SJCRH30 (cell line): ENCODE measurements around the gene PTPN11. TPM values are rescaled to one million over a fixed set of nuclear protein-coding genes. Genes with fewer than 3 reads are reported as not detected.
"Not testable (repeated sequence)": the region's sequence is repeated elsewhere in the genome, so short reads cannot be mapped to it uniquely, and the experiment has no call there.

Experiments used
- DNase-seq, 2 experiments: peaks; one replicate each; pipeline ENCODE4 v3.0.0-alpha.2; 2015 to 2020
- H3K27ac ChIP-seq: fragments of 250-450 bp; sonication (Bioruptor Pico); 2 replicates; pipeline ENCODE4 v1.5.1; 2020; ENCODE audit warnings: mild to moderate bottlenecking, moderate library complexity
- H3K27me3 ChIP-seq: fragments of 250-450 bp; sonication (Bioruptor Pico); 2 replicates; pipeline ENCODE4 v1.5.1; 2020; ENCODE audit warnings: mild to moderate bottlenecking, moderate library complexity
- H3K36me3 ChIP-seq: fragments of 250-450 bp; sonication (Bioruptor Pico); 2 replicates; pipeline ENCODE4 v1.5.1; 2020; ENCODE audit warnings: mild to moderate bottlenecking, moderate library complexity
- H3K4me1 ChIP-seq: fragments of 250-450 bp; sonication (Bioruptor Pico); 2 replicates; pipeline ENCODE4 v1.5.1; 2020; ENCODE audit warnings: mild to moderate bottlenecking, moderate library complexity
- H3K4me3 ChIP-seq: fragments of 250-450 bp; sonication (Bioruptor Pico); 2 replicates; pipeline ENCODE4 v1.5.1; 2020; ENCODE audit warnings: mild to moderate bottlenecking, moderate library complexity
- H3K9me3 ChIP-seq: fragments of 250-450 bp; sonication (Bioruptor Pico); replicated peaks from 2 replicates; pipeline ENCODE4 v1.5.1; 2020; ENCODE audit warnings: mild to moderate bottlenecking, moderate library complexity
- total RNA-seq: library from RNA; depleted of rRNA; stranded (reverse); fragments of >200 nt; shearing (Covaris generic); gene quantifications from 2 replicates; pipeline ENCODE4 v1.2.3, GENCODE V29; 2014; rRNA removed

Gene PTPN11
- total RNA-seq, result 85.1 and 90.6 TPM in 2 replicates

GRCh38 chr12:112418608-112419296, at the start of gene PTPN11:
PTPN11 (plus strand) TSS chr12:112418947; CDS start chr12:112419112, 165 bp downstream.
- DNase-seq, result peak; percentile 85 to 87
- Histone ChIP-seq H3K9me3 (no peaks in the 10 kb centered on the region), H3K27me3 (no peaks in the 10 kb centered on the region), H3K4me1 (no peaks in the 10 kb centered on the region), H3K27ac (peak within 1 kb of the TSS; percentile 92), H3K36me3 (no peaks in the 10 kb centered on the region), H3K4me3 (peak within 1 kb of the TSS; percentile 98)

DNA sequence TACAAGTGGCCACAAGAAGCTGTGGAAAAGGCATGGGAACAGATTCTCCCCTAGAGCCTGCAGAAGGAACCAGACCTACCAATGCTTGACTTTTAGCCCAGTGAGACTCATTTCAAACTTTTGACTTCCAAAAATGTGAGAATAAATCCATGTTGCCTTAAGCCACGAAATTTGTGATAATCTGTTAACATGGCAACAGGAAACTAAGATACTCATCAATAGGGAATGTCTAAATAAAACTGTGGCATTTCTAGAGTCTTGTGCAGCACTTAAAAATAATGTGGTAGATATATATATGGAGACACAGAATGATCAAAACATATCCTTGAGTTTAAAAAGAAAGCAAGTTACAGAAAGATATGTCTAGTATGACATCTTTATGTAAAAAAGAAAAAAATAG, 48.5 kb upstream of the PTPN11 start:
- Histone ChIP-seq H3K4me1 (no peaks in the 10 kb centered on the region), H3K27me3 (no peaks in the 10 kb centered on the region), H3K9me3 (peaks cover 2% of the 10 kb centered on the region; the same call in 1 of the 2 replicates), H3K36me3 (no peaks in the 10 kb centered on the region), H3K27ac (no peak overlapping the region), H3K4me3 (no peak overlapping the region)
- no peak for DNase-seq

- DNase-seq, result no peak
- H3K27me3 ChIP-seq, result no peaks in the 10 kb centered on the region
- H3K36me3 ChIP-seq, result no peaks in the 10 kb centered on the region
- H3K4me1 ChIP-seq, result no peaks in the 10 kb centered on the region
- no peak overlapping the region for H3K27ac ChIP-seq
- no peak overlapping the region for H3K4me3 ChIP-seq
- H3K9me3 ChIP-seq, result peaks cover 4% of the 10 kb centered on the region; the same call in 1 of the 2 replicates
Observed at GRCh38 chr12:112370868-112371510, 47.8 kb upstream of the PTPN11 start.

- H3K27me3 ChIP-seq, result no peaks in the 10 kb centered on the region
- H3K36me3 ChIP-seq, result no peaks in the 10 kb centered on the region
- H3K9me3 ChIP-seq, result peaks cover 4% of the 10 kb centered on the region; the same call in 1 of the 2 replicates
- no peak overlapping the region for H3K27ac ChIP-seq
- no peak overlapping the region for H3K4me3 ChIP-seq
- H3K4me1 ChIP-seq, result no peaks in the 10 kb centered on the region
- no peak for DNase-seq
Observed at GRCh38 chr12:112374166-112374740, 44.5 kb upstream of the PTPN11 start.

DNA sequence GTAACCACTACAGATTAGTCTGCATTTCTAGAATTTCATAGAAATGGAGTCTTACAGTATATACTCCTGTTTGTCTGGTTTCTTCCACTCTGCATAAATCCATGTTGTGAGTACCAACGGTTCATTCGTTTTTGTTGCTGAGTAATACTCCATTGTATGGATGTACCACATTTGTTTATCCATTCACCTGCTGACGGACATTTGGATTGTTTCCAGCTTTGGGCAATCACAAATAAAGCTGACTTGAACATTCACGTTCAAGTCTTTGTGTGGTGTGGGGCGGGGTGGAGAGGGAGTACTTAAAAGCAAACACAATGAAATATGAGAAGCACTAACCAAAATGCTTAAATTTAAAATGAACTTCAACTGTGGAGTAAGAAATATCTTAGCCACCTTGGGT, 43.6 kb upstream of the PTPN11 start:
- no peaks in the 10 kb centered on the region for H3K27me3 ChIP-seq
- H3K27ac ChIP-seq, result no peak overlapping the region
- H3K4me3 ChIP-seq, result no peak overlapping the region
- no peaks in the 10 kb centered on the region for H3K4me1 ChIP-seq
- DNase-seq, result no peak
- no peaks in the 10 kb centered on the region for H3K36me3 ChIP-seq
- H3K9me3 ChIP-seq, result peaks cover 4% of the 10 kb centered on the region; the same call in 1 of the 2 replicates

GRCh38 chr12:112380663-112381405, 37.9 kb upstream of the PTPN11 start:
- Histone ChIP-seq H3K36me3 (no peaks in the 10 kb centered on the region), H3K27ac (no peak overlapping the region), H3K9me3 (no peaks in the 10 kb centered on the region), H3K4me1 (no peaks in the 10 kb centered on the region), H3K4me3 (peak overlapping the region; percentile 76), H3K27me3 (no peaks in the 10 kb centered on the region)
- peak in 1 of 2 experiments; percentile 22 for DNase-seq

GRCh38 chr12:112381406-112381882, 37.3 kb upstream of the PTPN11 start:
- Histone ChIP-seq H3K27ac (no peak overlapping the region), H3K4me1 (0 out of 2 replicates have a peak, but pooled peaks cover under 1% of the 10 kb centered on the region), H3K27me3 (no peaks in the 10 kb centered on the region), H3K4me3 (peak overlapping the region; percentile 76), H3K9me3 (no peaks in the 10 kb centered on the region), H3K36me3 (no peaks in the 10 kb centered on the region)
- DNase-seq, result peak; percentile 46 to 55

- peak within 1 kb of the TSS; percentile 76 for H3K4me3 ChIP-seq
- H3K9me3 ChIP-seq, result no peaks in the 10 kb centered on the region
- no peaks in the 10 kb centered on the region for H3K36me3 ChIP-seq
- no peak within 1 kb of the TSS; the same call in 1 of the 2 replicates for H3K27ac ChIP-seq
- H3K4me1 ChIP-seq, result peaks cover 6% of the 10 kb centered on the region; the same call in 1 of the 2 replicates
- DNase-seq, result peak; percentile 90 to 93
- H3K27me3 ChIP-seq, result no peaks in the 10 kb centered on the region
Observed at GRCh38 chr12:112381883-112382796, 36.6 kb upstream of the PTPN11 start, which contains the start of gene HECTD4. HECTD4 (minus strand) TSS chr12:112382431; CDS start chr12:112382128, 303 bp downstream.

DNA sequence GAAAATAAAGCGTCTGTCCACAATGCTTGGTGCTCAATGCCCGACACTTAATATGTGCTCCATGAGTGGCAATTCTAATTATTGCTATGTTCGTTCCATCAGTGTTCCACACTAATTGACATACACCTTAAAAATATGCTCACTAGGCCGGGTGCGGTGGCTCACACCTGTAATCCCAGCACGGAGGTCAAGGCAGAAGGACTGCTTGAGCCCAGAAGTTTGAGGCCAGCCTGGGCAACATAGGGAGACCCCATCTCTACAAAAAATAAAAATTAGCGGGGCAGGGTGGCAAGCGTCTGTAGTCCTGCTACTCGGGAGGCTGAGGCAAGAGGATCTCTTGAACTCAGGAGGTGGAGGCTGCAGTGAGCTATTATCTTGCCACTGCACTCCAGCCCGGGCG, 35.9 kb upstream of the PTPN11 start:
- no peak for DNase-seq
- H3K4me3 ChIP-seq, result peak overlapping the region; percentile 76
- no peak overlapping the region for H3K27ac ChIP-seq
- H3K9me3 ChIP-seq, result no peaks in the 10 kb centered on the region
- no peaks in the 10 kb centered on the region for H3K36me3 ChIP-seq
- H3K27me3 ChIP-seq, result no peaks in the 10 kb centered on the region
- peaks cover 8% of the 10 kb centered on the region; the same call in 1 of the 2 replicates for H3K4me1 ChIP-seq

- no peaks in the 10 kb centered on the region for H3K27me3 ChIP-seq
- H3K4me1 ChIP-seq, result peaks cover 8% of the 10 kb centered on the region; the same call in 1 of the 2 replicates
- peak; percentile 21 to 40 for DNase-seq
- no peak overlapping the region for H3K27ac ChIP-seq
- H3K36me3 ChIP-seq, result no peaks in the 10 kb centered on the region
- H3K9me3 ChIP-seq, result no peaks in the 10 kb centered on the region
- no peak overlapping the region for H3K4me3 ChIP-seq
Observed at GRCh38 chr12:112386726-112387125, 32.0 kb upstream of the PTPN11 start.

- Histone ChIP-seq H3K27ac (no peak overlapping the region), H3K27me3 (no peaks in the 10 kb centered on the region), H3K36me3 (no peaks in the 10 kb centered on the region), H3K9me3 (no peaks in the 10 kb centered on the region), H3K4me1 (peaks cover 8% of the 10 kb centered on the region; the same call in 1 of the 2 replicates), H3K4me3 (no peak overlapping the region)
- no peak for DNase-seq
Observed at GRCh38 chr12:112389228-112389627, 29.5 kb upstream of the PTPN11 start.

GRCh38 chr12:112389922-112390654, 28.7 kb upstream of the PTPN11 start:
- H3K27ac ChIP-seq, H3K4me3 ChIP-seq, H3K9me3 ChIP-seq, H3K27me3 ChIP-seq, H3K36me3 ChIP-seq, DNase-seq, H3K4me1 ChIP-seq: not testable (repeated sequence)

DNA sequence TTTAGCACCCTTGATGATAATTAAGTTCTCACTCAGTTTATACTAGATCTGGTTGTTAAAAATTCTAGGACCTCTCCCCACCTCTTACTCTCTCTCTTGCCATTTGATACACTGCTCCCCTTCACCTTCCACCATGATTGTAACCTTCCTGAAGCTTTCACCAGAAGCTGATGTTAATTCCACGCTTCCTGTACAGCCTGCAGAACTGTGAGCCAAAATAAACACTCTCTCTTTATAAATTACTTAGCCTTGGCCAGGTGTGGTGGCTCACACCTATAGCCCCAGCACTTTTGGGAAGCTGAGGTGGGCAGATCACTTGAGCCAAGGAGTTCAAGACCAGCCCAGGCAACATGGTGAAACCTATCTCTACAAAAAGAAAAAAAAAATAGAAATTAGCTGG, 25.4 kb upstream of the PTPN11 start:
- DNase-seq, result no peak
- H3K9me3 ChIP-seq, result 0 out of 2 replicates have a peak, but pooled peaks cover 3% of the 10 kb centered on the region
- H3K27ac ChIP-seq, result no peak overlapping the region
- H3K36me3 ChIP-seq, result no peaks in the 10 kb centered on the region
- H3K4me3 ChIP-seq, result no peak overlapping the region
- no peaks in the 10 kb centered on the region for H3K4me1 ChIP-seq
- H3K27me3 ChIP-seq, result no peaks in the 10 kb centered on the region
